ENCODE results near the gene DCBLD1.

- TF ChIP-seq ATF2 (tag by site-specific recombination; IDR thresholded peaks at IDR 0.05; ENCODE audit: low read depth): no peak
- no peak for TF ChIP-seq YY1 (tag by site-specific recombination; IDR thresholded peaks at IDR 0.05)
- TF ChIP-seq PATZ1 (tag by site-specific recombination; IDR thresholded peaks at IDR 0.05): no peak
- no peak for TF ChIP-seq CTCF (tag by site-specific recombination; IDR thresholded peaks at IDR 0.05)
- TF ChIP-seq REST (tag by site-specific recombination; IDR thresholded peaks at IDR 0.05): no peak
Observed at GRCh38 chr6:117456250-117456649, 26.2 kb upstream of the DCBLD1 start.
